Measurements from ENCODE around the gene EFCAB6.

Gene EFCAB6

DNA sequence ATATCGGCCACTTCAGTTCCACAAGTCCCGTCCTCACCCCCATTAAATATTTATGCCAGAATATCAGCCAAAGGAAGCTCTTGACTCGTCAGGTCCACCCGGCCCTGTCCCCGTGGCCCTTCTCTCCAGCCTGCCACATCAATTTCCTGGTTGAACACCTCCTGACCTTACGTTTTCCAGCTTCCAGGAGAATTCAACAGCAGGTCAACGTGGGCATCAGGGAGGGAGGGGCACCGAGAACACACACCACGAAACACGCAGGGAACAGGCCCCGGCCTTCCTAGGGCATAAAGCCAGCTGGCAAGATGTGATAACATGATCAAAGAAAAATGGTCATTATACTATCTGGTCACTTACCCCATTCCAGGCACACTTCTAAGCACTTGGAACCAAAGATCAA is 34.9 kb upstream of the EFCAB6 start:
- DNase-seq (ENCODE audit: low read depth): no peak

DNA sequence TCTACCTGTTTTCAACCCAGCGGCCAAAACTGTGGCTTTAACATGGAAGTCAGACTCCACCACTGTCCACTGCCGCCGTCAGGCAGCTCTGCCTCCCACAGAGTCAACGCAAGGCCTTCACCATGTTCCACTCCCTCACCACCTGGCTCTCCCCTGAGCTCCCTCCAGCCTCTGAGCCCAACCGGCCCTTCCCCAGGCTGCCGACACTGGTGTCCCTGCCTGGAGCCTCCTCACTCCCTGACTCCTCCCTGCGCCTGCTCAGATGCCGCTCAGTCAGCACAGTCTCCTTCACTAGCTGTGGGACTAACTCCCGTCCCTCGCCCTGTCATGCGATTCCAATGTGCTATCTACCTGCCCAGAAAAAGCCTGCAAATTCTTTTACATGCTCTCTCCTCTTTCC is 33.9 kb upstream of the EFCAB6 start:
- DNase-seq (ENCODE audit: low read depth): no peak

DNA sequence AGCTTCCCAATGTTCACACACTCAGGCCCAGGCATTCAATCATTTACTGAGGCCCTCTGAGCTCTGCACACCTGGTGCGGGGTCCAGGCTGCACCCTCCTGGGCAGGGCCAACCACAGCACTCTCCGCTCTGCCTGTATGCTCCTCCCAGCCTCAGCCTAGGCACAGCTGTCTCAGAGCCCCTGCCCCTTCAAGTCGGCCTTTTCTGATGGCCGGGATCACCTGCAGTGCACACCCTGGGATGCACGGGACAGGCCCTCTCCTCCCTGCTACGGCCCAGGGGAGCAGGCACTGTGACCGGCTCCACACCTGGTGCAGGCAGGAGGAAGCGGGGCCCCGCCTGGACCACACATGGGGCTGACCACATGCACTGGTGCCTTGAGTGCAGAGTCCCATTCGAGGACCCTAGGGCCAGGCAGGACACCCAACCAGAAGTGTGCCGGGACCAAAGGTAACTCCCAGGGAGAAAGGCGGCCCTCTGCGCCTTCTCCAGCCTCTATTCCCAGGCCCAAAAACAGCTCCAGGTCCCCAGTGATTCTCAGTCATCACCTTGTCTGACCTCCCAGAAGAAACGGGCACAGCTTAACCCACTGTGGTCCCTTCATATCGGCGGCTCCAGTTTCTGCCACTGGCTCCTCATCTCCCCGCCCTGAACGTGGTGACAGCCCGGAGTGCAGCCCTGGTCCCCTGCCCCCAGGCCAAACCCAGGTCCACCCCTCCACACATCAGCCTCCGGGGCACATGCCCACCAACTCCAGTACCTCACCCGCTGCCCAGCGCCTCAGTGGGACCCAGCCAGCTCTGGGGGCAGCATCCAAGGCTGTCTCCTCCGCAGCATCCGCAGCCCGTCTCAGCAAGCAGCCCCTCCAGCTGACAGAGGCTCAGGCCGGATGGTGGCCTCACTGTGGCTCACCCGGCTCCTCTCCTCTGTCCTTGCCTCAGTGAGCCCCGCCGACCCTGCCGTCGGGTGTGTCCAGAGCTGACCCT is 32.7 kb upstream of the EFCAB6 start:
- DNase-seq (ENCODE audit: low read depth): no peak

GRCh38 chr22:43843783-43844530 is 31.9 kb upstream of the EFCAB6 start:
- DNase-seq (ENCODE audit: low read depth): no peak

- DNase-seq (ENCODE audit: low read depth): no peak
Observed at GRCh38 chr22:43841742-43842141, 29.6 kb upstream of the EFCAB6 start.

DNA sequence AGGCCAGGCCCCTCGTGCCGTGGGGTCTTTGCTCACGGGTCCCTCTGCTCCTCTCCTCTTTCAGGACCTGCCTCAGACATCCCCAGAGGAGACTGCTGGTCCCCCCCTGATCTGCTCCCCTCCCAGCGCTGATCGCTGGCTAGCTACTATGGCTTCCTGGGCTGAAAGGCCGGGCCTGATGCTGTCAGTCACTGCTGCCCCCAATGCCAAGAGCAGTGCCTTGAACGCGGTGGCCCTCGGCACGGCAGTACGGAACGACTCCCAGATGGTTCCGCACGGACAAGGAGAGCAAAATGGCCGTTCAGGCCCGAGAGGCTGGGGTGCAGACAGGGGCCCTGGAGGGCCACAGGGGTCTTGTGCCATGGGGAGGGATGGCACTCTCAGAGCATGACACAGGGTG is 28.7 kb upstream of the EFCAB6 start:
- DNase-seq (ENCODE audit: low read depth): no peak

DNA sequence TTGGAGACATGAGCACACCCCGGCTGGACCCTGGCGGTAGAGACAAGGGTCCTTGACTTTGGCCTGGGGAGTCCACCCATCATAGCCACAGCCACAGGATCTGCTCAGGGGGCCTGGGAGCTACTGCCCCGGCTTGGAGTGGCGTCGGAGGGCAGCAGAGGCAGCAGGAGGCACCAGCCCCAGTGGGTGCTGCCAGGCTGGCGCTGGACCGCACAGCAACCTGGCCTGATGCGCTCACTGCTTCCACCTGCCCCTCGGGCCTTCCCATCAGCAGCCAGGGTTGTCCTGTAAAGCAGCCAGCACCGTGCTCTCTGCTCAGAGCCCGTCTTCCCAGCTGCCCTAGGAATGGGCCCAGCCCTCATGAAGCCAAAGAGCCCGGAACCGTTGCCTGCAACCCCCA is 28.3 kb upstream of the EFCAB6 start:
- DNase-seq (ENCODE audit: low read depth): no peak

- no peak for DNase-seq (ENCODE audit: low read depth)
Observed at GRCh38 chr22:43839781-43840180, 27.7 kb upstream of the EFCAB6 start.

- no peak for DNase-seq (ENCODE audit: low read depth)
Observed at GRCh38 chr22:43838571-43839307, 26.6 kb upstream of the EFCAB6 start.

DNA sequence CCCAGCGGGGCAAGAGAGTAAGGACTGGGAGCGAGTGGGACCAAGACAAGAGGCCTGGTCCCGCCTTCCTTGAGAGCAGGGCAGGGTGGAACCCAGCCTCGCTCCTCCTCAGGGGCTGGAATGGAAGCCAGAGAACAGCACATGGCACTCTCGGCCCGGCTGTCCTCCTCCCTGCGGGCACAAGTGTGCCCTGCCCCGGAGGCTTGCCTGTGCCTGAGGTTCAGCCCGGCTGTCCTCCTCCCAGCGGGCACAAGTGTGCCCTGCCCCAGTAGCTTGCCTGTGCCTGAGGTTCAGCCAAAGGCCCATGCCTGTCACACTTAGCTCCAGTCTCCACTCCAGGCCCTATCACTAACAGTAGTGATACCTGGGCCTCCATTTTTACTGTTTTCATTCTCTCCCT is 26.1 kb upstream of the EFCAB6 start:
- DNase-seq (ENCODE audit: low read depth): no peak

DNA sequence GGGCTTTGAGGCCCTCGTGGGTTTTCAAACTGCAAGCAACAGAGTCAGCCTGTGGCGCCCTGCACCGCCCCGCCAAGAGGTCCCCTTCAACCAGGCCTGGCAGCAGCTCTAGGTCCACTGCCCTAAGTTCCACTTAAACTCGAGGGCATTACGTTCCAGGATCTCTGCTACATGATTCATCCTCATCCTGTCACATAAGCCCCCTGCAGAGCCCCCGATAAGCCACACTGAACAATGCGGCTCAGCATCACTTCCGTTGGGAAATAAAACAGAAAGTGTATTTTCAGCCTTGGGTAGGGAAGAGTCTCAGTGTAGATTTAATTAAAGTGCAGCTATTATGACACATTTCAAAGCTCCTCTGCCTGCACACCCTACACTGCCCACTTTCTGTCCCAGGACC is 25.6 kb upstream of the EFCAB6 start:
- no peak for DNase-seq (ENCODE audit: low read depth)

GRCh38 chr22:43835736-43836135 is 23.6 kb upstream of the EFCAB6 start:
- no peak for DNase-seq (ENCODE audit: low read depth)

DNA sequence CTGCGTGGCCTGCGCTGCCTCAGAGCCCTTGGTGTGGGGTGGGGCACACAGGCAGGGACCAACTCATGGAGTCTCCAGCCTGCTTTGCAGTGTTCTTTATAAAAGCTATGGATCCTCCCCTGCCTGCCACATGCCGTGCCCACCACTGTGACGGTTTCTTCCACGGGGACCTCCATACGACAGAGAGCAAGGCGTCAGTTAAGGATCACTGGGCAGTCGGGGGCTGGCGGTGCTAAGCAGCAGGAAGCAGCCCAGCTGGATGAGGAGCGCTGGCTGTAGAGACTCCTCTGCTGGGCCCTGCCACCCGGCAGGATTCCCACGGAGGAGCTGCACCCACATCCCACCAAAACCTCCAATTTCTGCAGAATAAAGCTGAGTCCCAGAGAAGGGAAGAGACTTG is 23.1 kb upstream of the EFCAB6 start:
- no peak for DNase-seq (ENCODE audit: low read depth)

- DNase-seq (ENCODE audit: low read depth): no peak
Observed at GRCh38 chr22:43833286-43834240, 21.5 kb upstream of the EFCAB6 start.

- DNase-seq (ENCODE audit: low read depth): no peak
Observed at GRCh38 chr22:43832393-43833265, 20.5 kb upstream of the EFCAB6 start.

- no peak for DNase-seq (ENCODE audit: low read depth)
Observed at GRCh38 chr22:43831561-43832392, 19.7 kb upstream of the EFCAB6 start.

DNA sequence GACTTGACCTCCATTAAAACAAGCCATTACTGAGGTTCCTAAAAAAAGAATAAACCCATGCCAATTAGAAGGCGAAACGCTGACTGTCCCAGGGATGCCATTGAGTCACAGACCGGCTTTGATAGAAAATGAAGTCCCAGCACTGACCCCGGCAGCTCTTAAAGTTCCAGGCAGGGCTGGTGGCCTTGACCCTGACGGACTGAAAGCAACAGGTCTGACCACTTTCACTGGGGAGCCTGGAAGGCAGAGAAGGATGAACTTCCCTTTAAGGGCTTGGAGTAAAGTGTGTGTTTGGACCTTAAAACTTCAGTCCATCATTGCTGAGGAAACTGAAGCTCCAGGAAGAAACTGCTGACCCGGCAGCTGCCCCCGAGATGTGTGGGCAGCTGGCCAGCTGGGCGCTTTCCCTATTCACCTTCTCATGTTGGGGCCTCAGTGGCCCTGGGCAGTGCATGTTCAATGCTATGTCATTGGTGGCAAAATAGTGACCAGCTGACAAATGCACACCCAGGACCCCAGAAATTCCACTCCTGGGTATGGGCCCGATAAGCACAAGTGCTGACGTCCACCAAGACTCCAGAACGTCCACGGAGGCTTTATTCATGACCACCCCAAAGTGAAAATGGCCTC is 18.9 kb upstream of the EFCAB6 start:
- DNase-seq (ENCODE audit: low read depth): no peak

- no peak for DNase-seq (ENCODE audit: low read depth)
Observed at GRCh38 chr22:43829904-43830851, 18.1 kb upstream of the EFCAB6 start.

Measured in activated T-helper 9 cell treated with anti-CD3 and anti-CD28 coated beads, Interleukin-2, amount 50 U/mL, for 16 hours (primary cell).